HG03045 (cell line): ENCODE data around the gene ASS1.
"Not testable (repeated sequence)": the region's sequence is repeated elsewhere in the genome, so short reads cannot be mapped to it uniquely, and the experiment has no call there.

Source experiments
- ATAC-seq: cut with Tn5 transposase; IDR thresholded peaks from one replicate; pipeline ENCODE4 v1.9.1; 2021; ENCODE audit warnings: mild to moderate bottlenecking, moderate library complexity; ENCODE audit not compliant: unreplicated experiment

Gene ASS1

GRCh38 chr9:130444565-130445221, at the start of gene ASS1:
ASS1 (plus strand) TSS chr9:130444961; CDS start chr9:130452229, 7,268 bp downstream.
- ATAC-seq = no peak

GRCh38 chr9:130395810-130396435, 48.8 kb upstream of the ASS1 start:
- no peak for ATAC-seq

GRCh38 chr9:130396581-130396980, 48.2 kb upstream of the ASS1 start:
- no peak for ATAC-seq

- ATAC-seq = no peak
Measured at GRCh38 chr9:130398487-130399240, 46.1 kb upstream of the ASS1 start.

GRCh38 chr9:130399768-130400167, 45.0 kb upstream of the ASS1 start:
- ATAC-seq = no peak

- no peak for ATAC-seq
Measured at GRCh38 chr9:130400870-130401269, 43.9 kb upstream of the ASS1 start.

GRCh38 chr9:130401742-130402141, 43.0 kb upstream of the ASS1 start:
- ATAC-seq = not testable (repeated sequence)

- no peak for ATAC-seq
Measured at GRCh38 chr9:130402243-130402642, 42.5 kb upstream of the ASS1 start.

GRCh38 chr9:130402645-130403440, 41.9 kb upstream of the ASS1 start:
- ATAC-seq = no peak

- ATAC-seq = no peak
Measured at GRCh38 chr9:130405657-130406257, 39.0 kb upstream of the ASS1 start.

- no peak for ATAC-seq
Measured at GRCh38 chr9:130406278-130406895, 38.4 kb upstream of the ASS1 start.

GRCh38 chr9:130407916-130408663, 36.7 kb upstream of the ASS1 start:
- ATAC-seq = no peak

GRCh38 chr9:130408669-130409068, 36.1 kb upstream of the ASS1 start:
- ATAC-seq = no peak

- ATAC-seq = no peak
Measured at GRCh38 chr9:130409246-130409645, 35.5 kb upstream of the ASS1 start.

- ATAC-seq = no peak
Measured at GRCh38 chr9:130410443-130410842, 34.3 kb upstream of the ASS1 start.

GRCh38 chr9:130411566-130411915, 33.2 kb upstream of the ASS1 start:
- ATAC-seq = no peak

GRCh38 chr9:130414081-130414731, 30.6 kb upstream of the ASS1 start:
- ATAC-seq = no peak

- no peak for ATAC-seq
Measured at GRCh38 chr9:130414910-130415746, 29.6 kb upstream of the ASS1 start.
